GM20431 (cell line): ENCODE data around the gene PGS1.
"Not testable (repeated sequence)": the region's sequence is repeated elsewhere in the genome, so short reads cannot be mapped to it uniquely, and the experiment has no call there.

Experiments
- in situ Hi-C: fragments of 300-500 bp; cut with MseI, MboI; formaldehyde crosslinking; loops from one replicate; pipeline ENCODE4 v1.15.0; 2020; ENCODE audit warnings: low sequenced_read_pairs; ENCODE audit not compliant: unreplicated experiment

PGS1 gene

DNA sequence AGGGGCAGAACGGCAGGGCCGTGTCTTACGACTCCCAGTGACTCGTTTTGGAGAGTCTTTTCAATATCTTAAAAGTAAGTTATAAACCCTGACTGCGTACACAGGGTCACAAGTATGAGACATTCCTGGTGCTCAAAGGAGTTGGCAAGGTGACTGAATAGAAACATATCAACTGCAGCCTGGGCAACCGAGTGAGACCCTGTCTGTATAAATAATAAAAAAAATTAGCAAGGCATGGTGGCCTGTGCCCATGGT, 83.3 kb downstream of the PGS1 start:
- in situ Hi-C loops, result no loop called here

GRCh38 chr17:78462148-78462547, 83.7 kb downstream of the PGS1 start:
- in situ Hi-C loops, result no loop called here

DNA sequence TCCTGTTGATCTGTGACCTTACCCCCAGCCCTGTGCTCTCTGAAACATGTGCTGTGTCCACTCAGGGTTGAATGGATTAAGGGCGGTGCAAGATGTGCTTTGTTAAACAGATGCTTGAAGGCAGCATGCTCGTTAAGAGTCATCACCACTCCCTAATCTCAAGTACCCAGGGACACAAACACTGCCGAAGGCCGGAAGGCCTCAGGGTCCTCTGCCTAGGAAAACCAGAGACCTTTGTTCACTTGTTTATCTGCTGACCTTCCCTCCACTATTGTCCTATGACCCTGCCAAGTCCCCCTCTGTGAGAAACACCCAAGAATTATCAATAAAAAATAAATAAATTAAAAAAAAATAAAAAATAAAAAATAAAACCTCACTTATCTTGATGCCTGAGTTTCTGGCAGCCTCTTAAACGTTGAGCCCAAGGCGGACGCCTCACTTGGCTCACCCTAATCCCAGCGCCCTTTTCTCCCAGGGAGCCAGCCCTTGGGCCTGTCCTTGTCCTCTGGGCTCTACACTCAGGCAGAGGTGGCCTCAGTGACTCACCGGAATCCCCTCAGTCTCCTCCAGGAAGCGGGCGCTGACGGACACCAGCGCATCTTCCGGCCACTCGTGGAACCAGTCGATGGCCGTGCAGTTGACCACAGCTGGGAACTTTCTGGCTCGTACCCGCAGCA, 87.8 kb downstream of the PGS1 start:
- in situ Hi-C loops, result not testable (repeated sequence)

- in situ Hi-C loops, result no loop called here
These were observed 88.6 kb downstream of the PGS1 start for GRCh38 chr17:78466786-78467715.

- in situ Hi-C loops, result no loop called here
These were observed 89.9 kb downstream of the PGS1 start for GRCh38 chr17:78468366-78468765.

DNA sequence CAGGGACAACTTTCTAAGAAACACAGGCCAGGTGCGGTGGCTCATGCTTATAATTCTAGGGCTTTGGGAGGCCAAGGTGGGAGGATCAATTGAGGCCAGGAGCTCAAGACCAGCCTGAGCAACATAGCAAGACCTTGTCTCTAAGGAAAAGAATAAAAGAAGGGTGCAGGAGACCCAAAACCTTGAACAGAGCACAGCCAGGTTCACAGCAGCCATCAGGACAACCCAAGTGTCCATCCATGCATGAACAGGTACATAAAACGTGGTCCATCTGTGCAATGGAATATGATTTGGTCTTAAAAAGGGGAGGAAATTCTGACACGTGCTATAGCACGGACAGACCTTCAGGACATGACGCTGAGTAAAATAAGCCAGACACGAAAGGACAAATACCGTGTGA, 91.0 kb downstream of the PGS1 start:
- in situ Hi-C loops, result no loop called here

DNA sequence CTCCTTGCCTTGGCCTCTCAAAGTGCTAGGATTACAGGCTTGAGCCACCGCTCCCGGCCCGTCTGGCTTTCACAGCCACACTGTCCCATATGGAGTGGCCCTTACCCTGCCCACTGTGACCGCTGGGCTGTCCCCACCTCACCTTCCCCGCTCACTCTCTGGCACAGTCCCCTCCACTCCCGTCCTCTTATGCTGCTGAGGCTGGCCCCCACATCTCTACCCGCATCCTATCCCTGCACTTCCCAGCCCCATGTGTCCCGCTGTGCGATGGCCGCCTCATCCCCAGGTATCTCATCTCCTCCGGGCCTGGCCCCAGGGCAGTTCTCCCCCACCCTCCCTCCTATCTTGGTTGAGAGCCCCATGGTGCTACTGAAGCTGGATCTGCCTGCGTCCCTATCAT, 93.2 kb downstream of the PGS1 start:
- in situ Hi-C loops, result no loop called here

DNA sequence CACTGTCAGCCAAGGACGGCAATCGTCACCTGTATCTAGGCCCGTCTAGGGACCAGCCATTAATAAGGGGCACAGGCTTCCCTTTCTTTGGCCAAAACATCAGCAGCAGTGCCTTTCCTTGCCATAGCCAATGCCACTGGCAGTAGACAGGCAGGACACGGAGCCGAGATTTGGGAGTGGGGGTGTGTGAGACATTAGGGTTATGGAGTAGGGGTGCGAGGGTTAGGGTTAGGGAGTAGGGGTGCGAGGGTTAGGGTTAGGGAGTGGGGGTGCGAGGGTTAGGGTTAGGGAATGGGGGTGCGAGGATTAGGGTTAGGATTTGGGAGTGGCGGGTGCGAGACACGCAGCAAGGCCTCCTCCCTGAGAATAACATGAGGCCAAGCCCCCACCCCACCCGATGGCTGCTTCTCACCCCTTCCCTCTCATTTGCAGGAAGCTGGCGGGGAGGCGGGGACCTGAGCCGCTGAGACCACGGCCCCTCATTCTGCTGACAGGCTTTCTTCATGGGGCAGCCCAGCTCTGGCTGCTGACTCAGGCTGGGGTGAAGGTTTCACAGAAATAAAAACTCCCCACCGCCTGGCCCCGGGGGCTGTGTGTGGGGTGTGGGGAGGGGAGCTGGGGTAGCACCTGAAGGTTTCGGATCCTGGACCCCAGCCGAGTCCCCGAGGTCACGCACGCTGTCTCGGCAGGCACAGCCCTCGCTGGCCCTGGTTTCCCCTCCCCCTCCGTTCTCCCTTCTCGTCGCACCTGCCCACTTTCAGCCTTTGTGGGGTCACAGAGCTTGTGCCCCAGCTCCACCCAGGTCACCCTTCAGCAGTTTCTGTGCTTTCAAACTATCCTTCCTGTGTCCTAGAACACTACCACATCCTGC, 93.8 kb downstream of the PGS1 start:
- in situ Hi-C loops, result no loop called here

- in situ Hi-C loops, result no loop called here
These were observed 95.6 kb downstream of the PGS1 start for GRCh38 chr17:78473951-78474613.
